B cell (primary cell): ENCODE data around the gene GIGYF2.

Experiments used
- EZH2 ChIP-seq: IDR thresholded peaks from 2 replicates; pipeline ENCODE4 v1.6.1; 2012; ENCODE audit warnings: borderline replicate concordance, low read depth, mild to moderate bottlenecking, moderate library complexity, low read length; ENCODE audit not compliant: insufficient read depth, poor library complexity, severe bottlenecking
- TF ChIP-seq, protein P1 (sequence below): fragments of 200-600 bp; IDR thresholded peaks from one replicate; pipeline ENCODE4 v1.8.0; 2022; ENCODE audit warnings: antibody characterized with exemption, mild to moderate bottlenecking

DNA sequence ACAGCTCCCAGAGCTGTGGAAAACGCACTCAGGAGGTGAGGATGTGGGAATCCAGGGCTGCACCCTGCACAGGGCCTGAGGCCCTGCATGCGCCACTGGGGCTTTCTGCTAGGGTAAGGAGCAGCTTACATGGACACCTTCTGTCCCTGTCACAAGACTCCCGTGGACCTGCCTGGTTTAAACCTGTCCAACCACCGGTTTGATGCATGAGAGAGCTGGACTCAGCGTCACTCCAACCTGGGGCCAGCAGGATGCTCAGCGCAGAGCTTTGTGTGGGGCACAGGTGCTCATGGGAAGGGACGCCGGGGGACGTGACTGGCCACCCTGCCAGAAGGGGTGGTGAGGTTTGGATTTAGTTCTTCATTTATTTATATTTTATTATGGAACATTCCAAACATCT is 197.1 kb downstream of the GIGYF2 start:
- TF ChIP-seq, protein P1, sequence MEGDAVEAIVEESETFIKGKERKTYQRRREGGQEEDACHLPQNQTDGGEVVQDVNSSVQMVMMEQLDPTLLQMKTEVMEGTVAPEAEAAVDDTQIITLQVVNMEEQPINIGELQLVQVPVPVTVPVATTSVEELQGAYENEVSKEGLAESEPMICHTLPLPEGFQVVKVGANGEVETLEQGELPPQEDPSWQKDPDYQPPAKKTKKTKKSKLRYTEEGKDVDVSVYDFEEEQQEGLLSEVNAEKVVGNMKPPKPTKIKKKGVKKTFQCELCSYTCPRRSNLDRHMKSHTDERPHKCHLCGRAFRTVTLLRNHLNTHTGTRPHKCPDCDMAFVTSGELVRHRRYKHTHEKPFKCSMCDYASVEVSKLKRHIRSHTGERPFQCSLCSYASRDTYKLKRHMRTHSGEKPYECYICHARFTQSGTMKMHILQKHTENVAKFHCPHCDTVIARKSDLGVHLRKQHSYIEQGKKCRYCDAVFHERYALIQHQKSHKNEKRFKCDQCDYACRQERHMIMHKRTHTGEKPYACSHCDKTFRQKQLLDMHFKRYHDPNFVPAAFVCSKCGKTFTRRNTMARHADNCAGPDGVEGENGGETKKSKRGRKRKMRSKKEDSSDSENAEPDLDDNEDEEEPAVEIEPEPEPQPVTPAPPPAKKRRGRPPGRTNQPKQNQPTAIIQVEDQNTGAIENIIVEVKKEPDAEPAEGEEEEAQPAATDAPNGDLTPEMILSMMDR = no peak
- no peak for TF ChIP-seq EZH2
